HG02763 (cell line): ENCODE measurements around the gene ENTPD8.
"Not testable (repeated sequence)": the region's sequence is repeated elsewhere in the genome, so short reads cannot be mapped to it uniquely, and the experiment has no call there.

Experiments used
- ATAC-seq: cut with Tn5 transposase; IDR thresholded peaks from one replicate; pipeline ENCODE4 v1.9.1; 2021; ENCODE audit warnings: mild to moderate bottlenecking, moderate library complexity; ENCODE audit not compliant: unreplicated experiment

Gene ENTPD8

GRCh38 chr9:137459152-137459600, 18.0 kb upstream of the ENTPD8 start, which contains the start of gene NSMF:
Gene NSMF, minus strand, starts transcription at chr9:137459334. Its CDS starts 232 bp downstream, at chr9:137459102.
- peak; percentile 66 for ATAC-seq

GRCh38 chr9:137458194-137459151, 17.3 kb upstream of the ENTPD8 start:
- peak; percentile 0 for ATAC-seq

- no peak for ATAC-seq
Observed at GRCh38 chr9:137457406-137458193, 16.4 kb upstream of the ENTPD8 start.

GRCh38 chr9:137456864-137457405, 15.8 kb upstream of the ENTPD8 start:
- ATAC-seq = no peak

- ATAC-seq = no peak
Observed at GRCh38 chr9:137456061-137456863, 15.1 kb upstream of the ENTPD8 start.

GRCh38 chr9:137455359-137455991, 14.3 kb upstream of the ENTPD8 start:
- no peak for ATAC-seq

GRCh38 chr9:137454597-137455358, 13.6 kb upstream of the ENTPD8 start:
- ATAC-seq = no peak

- no peak for ATAC-seq
Observed at GRCh38 chr9:137454145-137454596, 13.0 kb upstream of the ENTPD8 start.

GRCh38 chr9:137453643-137454081, 12.5 kb upstream of the ENTPD8 start:
- ATAC-seq = no peak

GRCh38 chr9:137452761-137453642, 11.8 kb upstream of the ENTPD8 start:
- ATAC-seq = no peak

GRCh38 chr9:137452006-137452760, 11.0 kb upstream of the ENTPD8 start:
- no peak for ATAC-seq

GRCh38 chr9:137451264-137452005, 10.3 kb upstream of the ENTPD8 start:
- not testable (repeated sequence) for ATAC-seq

GRCh38 chr9:137450539-137451222, 9.5 kb upstream of the ENTPD8 start:
- not testable (repeated sequence) for ATAC-seq

- ATAC-seq = no peak
Observed at GRCh38 chr9:137449931-137450538, 8.9 kb upstream of the ENTPD8 start.

GRCh38 chr9:137449081-137449844, 8.1 kb upstream of the ENTPD8 start:
- no peak for ATAC-seq
